Heart left ventricle (tissue), 13 donors: ENCODE data around the gene LRRC28.

Experiments
- CTCF ChIP-seq, 12 donors: fragments of 200-600 bp; sonication (generic) in 4 of 12; IDR thresholded peaks; one replicate each; pipeline versions ENCODE4 v1.5.0 to v1.8.0; 2018 to 2022; ENCODE audit warnings: antibody characterized with exemption in 12 of 12, mild to moderate bottlenecking in 5 of 12
- POLR2A ChIP-seq, 2 donors: fragments of 450-650 bp; IDR thresholded peaks; one replicate each; pipeline ENCODE4 v1.6.1; 2017; ENCODE audit warnings: antibody characterized with exemption in 2 of 2, mild to moderate bottlenecking in 2 of 2, moderate library complexity in 2 of 2
- donor health status: ischemic (EF 13 %, LVEDD 7.1; RV severe dilation, severe dysfunction).
- donor health status: DM: no; HTN: yes; CAD: no.
- donor health status: DM: no; HTN: no; CAD: no.
- donor health status: ischemic (EF 25% LVEDD 6.9; RV normal size, moderate dysfunction).
- donor health status: ischemic (EF 25% LVEDD 5.7; RV mildly dilated, moderate dysfunction).
- donor health status: ischemic (EF 35%, LVEDD 5.7; RV mildly dilated, moderate dysfunction).
- donor health status: nonischemic (EF 11% LVEDD 7.7; RV severe dilation, severe dysfunction).
- donor health status: DM: yes; HTN: yes; CAD: no.
- donor health status: PGD.
- donor health status: ischemic (EF 29% LVEDD 5.4; RV normal size, mild dysfunction).
- donor health status: nonischemic (EF 23%, LVEDD 6.1; RV moderate dilation, normal function).

GRCh38 chr15:99368743-99369142, 117.5 kb downstream of the LRRC28 start:
- TF ChIP-seq POLR2A (IDR thresholded peaks at IDR 0.05) (no peak), CTCF (IDR thresholded peaks at IDR 0.05) (no peak)
